ENCODE measurements around the gene ERCC6.

- TF ChIP-seq CTCF (IDR thresholded peaks at IDR 0.05) (no peak), POLR2A (IDR thresholded peaks at IDR 0.05) (no peak)
Measured at GRCh38 chr10:49572594-49573114, 33.7 kb upstream of the ERCC6 start.
